ENCODE measurements around the gene VAPA.

Gene VAPA

GRCh38 chr18:10008006-10008647, 94.3 kb downstream of the VAPA start:
- no peak for DNase-seq
